Lower leg skin (tissue), 4 donors: ENCODE results near the gene RAP2B. TPM values are rescaled to one million over a fixed set of nuclear protein-coding genes. Genes with fewer than 3 reads are reported as not detected.

Source experiments
- DNase-seq, 2 donors: peaks; one replicate each; pipeline ENCODE4 v3.0.0-alpha.2; 2019; ENCODE audit warnings: low spot score in 2 of 2
- H3K4me3 ChIP-seq: fragments of 200-600 bp; sonication (generic); 2 replicates; pipeline ENCODE4 v1.5.1; 2017; ENCODE audit warnings: mild to moderate bottlenecking, low read depth; ENCODE audit not compliant: poor library complexity, severe bottlenecking
- POLR2A ChIP-seq, 2 donors: fragments of 450-650 bp; IDR thresholded peaks; one replicate each; pipeline ENCODE4 v1.6.1; 2016 to 2017; ENCODE audit warnings: antibody characterized with exemption in 2 of 2, mild to moderate bottlenecking in 1 of 2, moderate library complexity in 1 of 2
- WGBS, 2 donors: methylation state at CpG; one replicate each; pipeline ENCODE4 v1.1.5; 2018; 5-methylcytosine and 5-hydroxymethylcytosine counted together
- intact Hi-C: fragments of 100-400 bp; cut with DNase I; formaldehyde crosslinking; loops from one replicate; pipeline ENCODE4 v1.15.0; 2023; ENCODE audit warnings: low total_unique reads
- total RNA-seq, 4 donors: library from RNA; depleted of rRNA; stranded (reverse); fragments of >200 nt; gene quantifications; one replicate each; pipeline ENCODE4 v1.1.0, GENCODE V29; 2016
- TF ChIP-seq, protein P1 (sequence below), 3 donors: fragments of 450-650 bp; IDR thresholded peaks; one replicate each; pipeline ENCODE4 v1.5.1; 2016; ENCODE audit warnings: antibody characterized with exemption in 3 of 3, mild to moderate bottlenecking in 3 of 3, moderate library complexity in 2 of 3

Gene RAP2B
- total RNA-seq, 4 donors from 2014 or later: 10.1 to 13.7 (median 11.7) TPM

DNA sequence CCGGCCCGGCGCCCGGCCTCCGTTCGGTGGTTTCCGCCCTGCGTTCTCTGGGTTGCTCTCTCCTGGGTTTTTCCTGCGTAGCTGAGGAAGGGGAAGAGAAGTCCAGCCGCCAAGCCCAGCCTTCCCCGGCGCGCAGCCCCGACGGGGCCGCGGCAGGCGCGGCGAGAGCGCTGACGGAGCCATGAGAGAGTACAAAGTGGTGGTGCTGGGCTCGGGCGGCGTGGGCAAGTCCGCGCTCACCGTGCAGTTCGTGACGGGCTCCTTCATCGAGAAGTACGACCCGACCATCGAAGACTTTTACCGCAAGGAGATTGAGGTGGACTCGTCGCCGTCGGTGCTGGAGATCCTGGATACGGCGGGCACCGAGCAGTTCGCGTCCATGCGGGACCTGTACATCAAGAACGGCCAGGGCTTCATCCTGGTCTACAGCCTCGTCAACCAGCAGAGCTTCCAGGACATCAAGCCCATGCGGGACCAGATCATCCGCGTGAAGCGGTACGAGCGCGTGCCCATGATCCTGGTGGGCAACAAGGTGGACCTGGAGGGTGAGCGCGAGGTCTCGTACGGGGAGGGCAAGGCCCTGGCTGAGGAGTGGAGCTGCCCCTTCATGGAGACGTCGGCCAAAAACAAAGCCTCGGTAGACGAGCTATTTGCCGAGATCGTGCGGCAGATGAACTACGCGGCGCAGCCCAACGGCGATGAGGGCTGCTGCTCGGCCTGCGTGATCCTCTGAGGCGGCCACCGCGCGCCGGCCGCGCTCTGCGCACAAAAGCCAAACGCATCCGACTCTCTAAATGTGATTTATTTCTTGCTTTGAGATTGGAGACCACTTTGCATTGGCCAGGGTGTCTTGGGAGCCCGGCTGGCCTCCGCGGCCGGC is 727 bp downstream of the RAP2B start:
- DNase-seq: peak; percentile 35 to 91
- 1% methylated on average over 22 to 61 of the region's 86 CpGs for WGBS, 2 donors
- intact Hi-C loops: loop anchor here (10.0 kb wide), 1 partner anchor 108 kb away; no protein-coding TSS in a partner anchor
- peak overlapping the region; percentile 90 for H3K4me3 ChIP-seq
- TF ChIP-seq, protein P1, sequence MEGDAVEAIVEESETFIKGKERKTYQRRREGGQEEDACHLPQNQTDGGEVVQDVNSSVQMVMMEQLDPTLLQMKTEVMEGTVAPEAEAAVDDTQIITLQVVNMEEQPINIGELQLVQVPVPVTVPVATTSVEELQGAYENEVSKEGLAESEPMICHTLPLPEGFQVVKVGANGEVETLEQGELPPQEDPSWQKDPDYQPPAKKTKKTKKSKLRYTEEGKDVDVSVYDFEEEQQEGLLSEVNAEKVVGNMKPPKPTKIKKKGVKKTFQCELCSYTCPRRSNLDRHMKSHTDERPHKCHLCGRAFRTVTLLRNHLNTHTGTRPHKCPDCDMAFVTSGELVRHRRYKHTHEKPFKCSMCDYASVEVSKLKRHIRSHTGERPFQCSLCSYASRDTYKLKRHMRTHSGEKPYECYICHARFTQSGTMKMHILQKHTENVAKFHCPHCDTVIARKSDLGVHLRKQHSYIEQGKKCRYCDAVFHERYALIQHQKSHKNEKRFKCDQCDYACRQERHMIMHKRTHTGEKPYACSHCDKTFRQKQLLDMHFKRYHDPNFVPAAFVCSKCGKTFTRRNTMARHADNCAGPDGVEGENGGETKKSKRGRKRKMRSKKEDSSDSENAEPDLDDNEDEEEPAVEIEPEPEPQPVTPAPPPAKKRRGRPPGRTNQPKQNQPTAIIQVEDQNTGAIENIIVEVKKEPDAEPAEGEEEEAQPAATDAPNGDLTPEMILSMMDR (IDR thresholded peaks at IDR 0.05): no peak
- no peak for TF ChIP-seq POLR2A (IDR thresholded peaks at IDR 0.05)

DNA sequence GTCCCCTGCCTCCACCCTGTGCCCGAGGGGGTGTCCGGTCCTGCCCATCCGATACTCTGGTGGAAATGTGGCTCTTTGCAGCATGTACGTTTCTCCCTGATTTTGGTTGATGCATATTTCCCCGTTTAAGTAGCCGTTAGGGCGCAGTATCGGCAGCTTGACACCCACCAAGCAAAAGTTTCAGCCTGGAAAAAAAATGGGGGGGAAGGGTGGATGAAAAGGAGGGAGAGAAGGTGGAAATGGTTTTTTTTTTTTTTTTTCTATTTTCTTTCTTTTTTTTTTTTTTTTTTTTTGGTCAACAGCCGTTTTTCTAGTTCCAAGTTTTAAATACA is 1.3 kb downstream of the RAP2B start:
- TF ChIP-seq, protein P1 (IDR thresholded peaks at IDR 0.05): no peak
- TF ChIP-seq POLR2A (IDR thresholded peaks at IDR 0.05): no peak
- 0% methylated on average over 9 of the region's 9 CpGs for WGBS, 2 donors
- intact Hi-C loops: loop anchor here (10.0 kb wide), 1 partner anchor 109 kb away; no protein-coding TSS in a partner anchor
- H3K4me3 ChIP-seq: peak overlapping the region; percentile 90
- DNase-seq: no peak

DNA sequence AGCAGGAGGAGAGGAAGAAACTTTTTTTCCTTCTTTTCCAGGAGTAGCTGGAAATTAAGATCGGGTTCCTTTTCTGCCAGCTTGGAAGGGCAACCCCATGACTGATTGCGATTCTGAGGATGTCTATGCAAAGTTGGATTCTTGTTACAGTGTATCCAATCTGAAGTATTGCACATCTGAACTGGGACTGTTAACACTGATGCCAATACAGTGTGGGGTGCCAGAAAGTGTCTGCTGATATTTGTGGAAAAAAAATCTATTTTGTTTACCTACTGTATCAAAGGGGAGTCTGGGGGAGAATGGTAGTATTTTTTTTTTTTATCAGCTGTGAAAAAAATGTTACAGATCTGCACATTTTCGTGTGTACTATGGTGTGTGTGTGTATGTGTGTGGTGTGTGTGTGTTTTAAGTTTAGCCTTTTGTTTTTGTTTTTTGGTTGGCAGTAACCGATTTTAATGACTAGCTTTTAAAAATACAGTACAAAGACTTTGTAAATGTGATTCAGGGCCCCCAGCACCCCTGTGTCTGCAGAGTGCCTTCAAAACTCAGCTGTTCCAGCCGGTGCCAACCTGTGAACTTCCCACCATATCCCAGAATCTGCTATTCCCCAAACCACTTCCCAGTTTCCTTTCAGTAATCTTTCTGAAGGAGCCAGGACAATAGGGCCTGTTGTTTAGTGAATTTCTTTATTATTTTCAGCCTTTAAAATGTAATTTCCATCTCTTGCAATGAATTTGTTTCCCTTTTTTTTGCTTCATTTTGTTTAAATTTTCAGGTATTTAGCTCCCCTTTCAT is 1.9 kb downstream of the RAP2B start:
- no peak for DNase-seq
- no peak for TF ChIP-seq POLR2A (IDR thresholded peaks at IDR 0.05)
- TF ChIP-seq, protein P1 (IDR thresholded peaks at IDR 0.05): no peak
- 1 to 3% methylated on average over 5 of the region's 5 CpGs for WGBS, 2 donors
- H3K4me3 ChIP-seq: peak overlapping the region; percentile 90
- intact Hi-C loops: loop anchor here (10.0 kb wide), 1 partner anchor 109 kb away; no protein-coding TSS in a partner anchor

DNA sequence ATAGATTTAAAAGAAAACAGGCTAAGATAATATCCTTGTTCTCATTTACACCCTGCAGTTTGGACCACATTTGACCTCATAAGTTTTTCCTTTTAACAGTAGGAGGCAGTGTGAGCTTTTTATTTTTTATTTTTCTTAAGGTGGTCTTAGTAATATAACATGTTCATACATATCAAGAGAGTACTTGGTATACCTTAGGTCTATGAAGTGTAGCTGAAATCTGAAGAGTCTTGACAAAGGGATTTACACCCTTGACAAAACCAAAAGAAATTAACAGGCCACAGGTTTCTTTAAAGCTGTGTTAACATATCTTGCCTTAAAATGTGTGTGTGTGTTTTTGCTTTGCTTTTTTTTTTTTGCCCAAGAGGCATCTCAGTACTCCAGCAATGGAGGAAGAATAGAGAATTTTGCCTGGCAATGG is 3.2 kb downstream of the RAP2B start:
- no peak for DNase-seq
- TF ChIP-seq POLR2A (IDR thresholded peaks at IDR 0.05): no peak
- intact Hi-C loops: loop anchor here (10.0 kb wide), 1 partner anchor 110 kb away; no protein-coding TSS in a partner anchor
- no peak overlapping the region for H3K4me3 ChIP-seq

DNA sequence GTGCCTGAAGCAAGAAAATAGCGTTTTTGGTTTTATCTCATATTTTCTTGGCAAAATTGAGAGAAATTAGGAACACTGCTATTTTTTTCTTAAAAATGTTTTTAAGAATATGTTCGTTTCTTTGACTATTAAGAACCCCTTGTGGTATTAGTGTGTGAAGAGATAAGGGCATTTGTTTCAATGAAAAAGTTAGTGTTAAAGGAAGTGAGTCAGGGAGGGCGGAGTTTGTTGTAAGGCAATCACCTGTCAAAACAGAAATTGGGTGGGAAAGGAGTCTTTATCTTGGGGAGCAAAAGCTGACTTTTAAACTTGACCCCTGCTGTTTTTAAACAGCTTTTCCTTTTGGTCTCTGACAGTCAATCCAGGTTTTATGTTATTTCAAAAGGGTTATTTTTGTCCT is 4.2 kb downstream of the RAP2B start:
- no peak overlapping the region for H3K4me3 ChIP-seq
- DNase-seq: no peak
- intact Hi-C loops: loop anchor here (10.0 kb wide), 1 partner anchor 111 kb away; no protein-coding TSS in a partner anchor
- WGBS, 2 donors: 38 to 41% methylated on average over 3 of the region's 3 CpGs
- TF ChIP-seq, protein P1 (IDR thresholded peaks at IDR 0.05): no peak
- TF ChIP-seq POLR2A (IDR thresholded peaks at IDR 0.05): no peak

DNA sequence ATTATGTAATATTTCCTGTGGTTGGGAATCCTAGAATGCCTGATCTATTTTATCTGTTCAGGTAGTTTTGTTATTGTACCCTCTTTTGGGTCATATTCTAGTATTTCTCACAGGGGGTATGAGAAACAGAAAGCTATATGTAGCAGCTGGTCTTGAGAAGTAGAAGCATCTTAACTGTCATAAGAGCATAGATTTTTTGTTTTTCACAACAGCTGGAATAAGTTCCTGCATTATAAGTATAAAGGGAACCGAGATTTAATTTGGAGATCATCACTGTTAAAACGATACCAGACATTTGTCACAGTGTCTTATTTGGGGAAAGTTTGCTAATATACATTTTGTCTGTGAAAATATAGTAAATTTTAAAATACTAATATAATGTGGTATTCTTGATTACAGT is 4.8 kb downstream of the RAP2B start:
- WGBS, 2 donors: 28 to 55% methylated on average over 2 of the region's 2 CpGs
- H3K4me3 ChIP-seq: no peak overlapping the region
- intact Hi-C loops: loop anchor here (10.0 kb wide), 1 partner anchor 112 kb away; no protein-coding TSS in a partner anchor
- TF ChIP-seq, protein P1 (IDR thresholded peaks at IDR 0.05): no peak
- TF ChIP-seq POLR2A (IDR thresholded peaks at IDR 0.05): no peak
- DNase-seq: no peak
